ENCODE results near the gene SYTL1.

GRCh38 chr1:27379564-27380122, 37.8 kb downstream of the SYTL1 start:
- no peak for TF ChIP-seq CTCF (conservative IDR thresholded peaks at IDR 0.05; ENCODE audit: low read length)
- no peak for TF ChIP-seq EZH2phosphoT487 (IDR thresholded peaks at IDR 0.05; ENCODE audit: borderline replicate concordance, low read depth, low read length)

All from OCI-LY7 (cell line).